Fibroblast of skin of back (primary cell): ENCODE results near the gene RTCA. TPM values are rescaled to one million over a fixed set of nuclear protein-coding genes. Genes with fewer than 3 reads are reported as not detected.
"Not testable (repeated sequence)": the region's sequence is repeated elsewhere in the genome, so short reads cannot be mapped to it uniquely, and the experiment has no call there.

Experiments used
- DNase-seq: peaks from one replicate; pipeline ENCODE4 v3.0.0-alpha.2; 2013
- polyA plus RNA-seq, 2 experiments: library from polyadenylated mRNA; unstranded; fragments of 120-200 nt; gene quantifications; one replicate each; pipeline ENCODE4 v1.2.1, GENCODE V29; 2013; ENCODE audit not compliant: insufficient read length in 2 of 2

The RTCA gene
- polyA plus RNA-seq (2013, experiment 1 of 2; ENCODE audit: insufficient read length): 40.6 TPM
- 42.8 TPM for polyA plus RNA-seq (2013, experiment 2 of 2; ENCODE audit: insufficient read length)

DNA sequence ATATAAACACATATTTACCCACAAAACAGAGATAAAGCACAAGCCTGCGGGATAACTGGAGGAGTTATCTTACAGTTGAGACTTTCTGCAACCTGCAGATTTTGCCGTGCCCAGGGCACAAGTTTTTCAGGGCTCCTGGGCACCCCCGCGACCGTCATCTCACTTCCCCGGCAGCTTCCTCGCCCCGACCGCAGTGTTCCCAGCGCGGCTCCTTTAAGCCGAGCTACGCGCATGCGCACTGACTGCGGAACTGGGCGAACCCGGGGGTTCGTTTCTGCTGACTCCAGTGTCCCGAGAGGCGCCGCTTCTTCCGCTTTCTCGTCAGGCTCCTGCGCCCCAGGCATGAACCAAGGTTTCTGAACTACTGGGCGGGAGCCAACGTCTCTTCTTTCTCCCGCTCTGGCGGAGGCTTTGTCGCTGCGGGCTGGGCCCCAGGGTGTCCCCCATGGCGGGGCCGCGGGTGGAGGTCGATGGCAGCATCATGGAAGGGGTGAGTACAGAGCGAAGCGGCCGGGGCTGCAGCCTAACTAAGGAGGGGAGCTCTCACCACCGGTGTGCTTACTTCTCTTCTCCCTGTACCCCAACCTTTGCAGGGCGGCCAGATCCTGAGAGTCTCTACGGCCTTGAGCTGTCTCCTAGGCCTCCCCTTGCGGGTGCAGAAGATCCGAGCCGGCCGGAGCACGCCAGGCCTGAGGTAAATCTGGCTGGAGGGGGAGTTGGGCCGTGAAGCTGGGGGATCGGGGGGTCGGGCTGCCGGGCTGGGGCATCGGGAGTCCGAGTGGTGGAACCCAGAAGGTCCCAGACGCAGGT lies at the start of gene RTCA:
Gene RTCA, plus strand, starts transcription at position 286 of the 810 bp plus-strand sequence. Its CDS starts 160 bp downstream, at position 446.
- peak; percentile 94 for DNase-seq

DNA sequence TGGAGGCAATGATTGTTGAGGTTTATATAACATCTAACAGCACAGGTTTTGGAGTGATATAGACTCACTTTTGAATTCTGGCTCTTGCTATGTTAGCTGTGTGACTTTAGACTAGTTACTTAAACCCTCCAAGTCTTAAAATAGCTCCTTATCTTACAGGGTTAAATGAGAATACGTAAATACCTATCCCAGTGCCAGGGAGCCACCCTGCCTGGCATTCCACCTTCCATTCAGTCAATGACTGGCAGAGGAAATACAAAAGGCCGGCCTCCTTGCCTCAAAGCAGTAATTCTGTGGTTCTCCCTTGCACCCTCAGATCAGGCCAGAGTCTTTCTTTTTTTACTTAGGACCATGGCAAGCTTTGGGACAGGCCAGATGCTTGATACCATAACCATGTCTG lies 48.2 kb upstream of the RTCA start:
- DNase-seq: no peak

DNA sequence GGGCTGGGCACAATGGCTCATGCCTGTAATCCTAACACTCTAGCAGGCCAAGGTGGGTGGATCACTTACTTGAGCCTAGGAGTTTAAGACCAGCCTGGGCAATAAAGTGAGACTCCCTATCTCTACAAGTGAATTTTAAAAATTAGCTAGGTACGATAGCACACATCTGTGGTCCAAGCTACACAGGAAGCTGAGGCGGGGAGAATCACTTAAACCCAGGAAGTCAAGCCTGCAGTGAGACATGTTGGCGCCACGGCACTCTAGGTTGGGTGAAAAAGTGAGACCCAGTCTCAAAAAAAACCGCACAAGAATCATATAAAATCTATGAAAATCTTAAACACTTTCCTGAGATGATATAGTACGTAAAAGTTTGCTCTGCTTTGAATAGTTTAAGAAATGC lies 46.6 kb upstream of the RTCA start:
- no peak for DNase-seq

DNA sequence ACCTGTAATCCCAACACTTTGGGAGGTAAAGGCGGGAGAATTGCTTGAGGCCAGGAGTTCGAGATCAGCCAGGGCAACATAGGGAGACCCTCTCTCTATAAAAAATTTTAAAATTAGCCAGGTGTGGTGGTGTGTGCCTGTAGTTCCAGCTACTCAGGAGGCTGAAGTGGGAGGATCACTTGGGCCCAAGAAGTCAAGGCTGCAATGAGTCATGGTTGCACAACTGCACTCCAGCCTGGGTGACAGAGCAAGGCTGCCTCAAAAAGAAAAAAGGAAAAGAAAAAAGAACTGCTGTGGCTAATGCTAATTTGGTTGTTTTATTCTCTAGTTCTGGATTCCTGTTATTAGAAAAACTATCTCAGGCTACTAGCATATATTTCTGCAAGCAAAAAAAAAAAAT lies 46.1 kb upstream of the RTCA start:
- peak; percentile 2 for DNase-seq

DNA sequence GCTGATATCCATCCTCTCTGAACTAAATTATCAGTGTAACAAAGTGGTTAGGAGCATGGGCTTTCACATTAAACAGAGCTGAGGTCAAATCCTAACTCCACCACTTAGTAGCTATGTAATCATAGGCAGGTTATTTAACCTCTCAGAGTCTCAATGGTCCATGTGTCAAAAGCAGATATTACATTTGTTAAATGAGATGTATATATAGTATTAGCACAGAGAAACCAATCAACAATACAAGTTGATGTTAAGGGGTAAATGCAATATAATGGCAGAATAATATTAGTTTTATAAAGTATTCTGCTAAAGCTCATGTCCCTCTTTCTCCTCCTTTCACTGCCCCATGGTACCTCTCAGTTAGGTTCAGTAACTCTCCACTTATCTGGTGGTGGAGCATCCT lies 43.6 kb upstream of the RTCA start:
- DNase-seq: no peak

DNA sequence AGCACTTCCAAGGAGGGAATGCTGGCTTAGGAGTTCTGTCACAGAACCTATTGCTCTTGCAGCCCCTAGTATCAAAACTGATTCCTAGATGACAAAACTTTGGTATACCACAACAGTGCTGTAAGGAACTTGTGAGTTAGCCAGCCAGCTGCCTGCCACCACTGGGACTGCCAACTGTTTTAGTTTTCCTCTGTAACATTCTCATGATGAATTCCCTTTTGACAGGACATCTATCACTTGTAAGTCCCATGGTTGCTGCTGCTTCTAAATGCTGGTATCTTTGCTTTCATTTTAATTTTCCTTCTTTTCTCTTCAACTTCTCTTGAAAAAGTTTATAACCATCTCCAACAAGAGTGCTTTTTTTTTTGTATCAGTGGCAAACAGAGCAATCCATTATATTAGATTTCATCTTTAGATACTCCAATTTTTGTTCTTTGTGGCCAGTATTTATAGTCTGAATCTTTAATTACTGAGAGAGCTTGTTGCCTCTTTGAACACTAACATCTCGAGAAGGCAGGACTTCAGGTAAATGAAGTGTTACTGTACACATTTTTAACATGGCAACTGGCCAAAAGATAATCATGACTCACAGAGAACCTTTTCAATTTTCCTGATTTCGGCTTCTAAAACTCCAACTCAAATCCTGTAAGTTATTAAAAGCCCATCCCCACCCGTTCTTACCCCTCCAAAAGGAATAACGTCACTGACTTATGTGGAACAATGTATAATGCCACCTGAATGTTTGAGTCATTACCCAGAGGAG lies 36.2 kb upstream of the RTCA start:
- DNase-seq: no peak

DNA sequence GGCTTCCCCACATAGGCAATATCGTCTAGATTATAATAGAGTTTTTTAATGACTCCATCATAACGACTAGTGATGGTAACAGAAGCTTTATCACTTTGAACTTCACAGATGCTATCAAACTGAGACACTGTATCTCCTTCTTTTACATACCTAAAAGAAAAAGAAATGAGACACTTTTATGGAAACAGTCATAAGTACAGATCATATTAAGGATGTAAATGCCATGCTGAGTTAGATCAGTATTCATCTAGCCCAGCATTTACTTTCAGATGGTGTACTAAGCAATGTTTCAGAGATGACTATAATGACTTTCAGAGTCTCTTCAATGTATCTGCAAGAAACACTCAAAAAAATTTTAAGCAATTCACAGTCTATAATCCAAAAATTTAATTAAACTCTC lies 35.3 kb upstream of the RTCA start:
- DNase-seq: no peak

DNA sequence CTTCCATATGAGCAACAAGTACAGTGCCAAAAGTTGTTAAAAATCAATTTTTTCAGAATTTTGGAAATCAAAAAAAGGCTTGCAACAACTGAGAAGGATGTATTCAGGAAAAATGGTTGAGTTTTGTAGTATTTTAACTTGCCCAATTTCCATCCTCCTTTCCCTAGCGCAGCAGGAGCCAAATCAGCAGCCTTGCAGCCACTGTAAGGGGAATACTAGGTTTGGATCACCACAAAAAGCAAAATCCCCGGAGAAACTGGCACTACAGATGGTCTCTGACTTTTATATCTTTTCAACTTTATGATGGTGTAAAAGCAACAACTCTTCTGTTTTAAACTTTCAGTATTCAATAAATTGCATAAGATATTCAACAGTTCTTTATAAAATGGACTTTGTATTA lies 34.3 kb upstream of the RTCA start:
- no peak for DNase-seq

DNA sequence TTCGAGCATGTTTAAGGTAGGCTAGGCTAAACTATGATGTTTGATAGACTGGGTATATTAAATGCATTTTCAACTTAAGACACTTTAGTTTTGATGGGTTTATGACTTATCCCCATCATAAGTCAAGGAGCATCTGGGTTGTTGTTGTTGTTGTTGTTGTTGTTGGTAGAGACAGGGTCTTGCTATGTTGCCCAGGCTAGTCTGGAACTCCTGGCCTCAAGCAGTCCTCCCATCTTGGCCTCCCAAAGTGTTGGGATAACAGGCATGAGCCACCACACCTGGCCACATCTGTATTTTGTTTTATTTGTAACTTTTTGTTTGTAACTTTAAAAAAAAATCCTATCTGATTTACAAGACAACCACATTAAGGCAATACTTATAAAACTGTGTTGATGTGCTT lies 33.9 kb upstream of the RTCA start:
- no peak for DNase-seq

DNA sequence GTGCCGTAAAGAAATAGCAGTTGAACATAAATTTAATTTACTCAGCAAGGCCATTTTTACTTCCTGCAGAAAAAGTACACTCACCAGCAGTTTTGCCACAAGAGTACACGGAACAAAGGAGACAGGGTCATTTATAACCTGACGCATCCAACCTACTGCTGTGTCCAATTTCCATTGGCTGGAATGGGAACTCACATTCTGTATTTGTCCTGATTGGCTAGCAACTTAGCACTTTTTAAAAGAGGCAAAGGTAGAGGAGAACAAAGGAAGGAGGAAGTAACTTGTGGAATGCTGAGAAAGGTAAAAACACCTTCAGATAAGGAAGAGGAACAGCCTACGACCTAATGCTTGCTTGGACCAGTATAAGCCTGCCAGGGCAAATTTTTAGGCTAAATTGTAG lies 32.5 kb upstream of the RTCA start:
- DNase-seq: not testable (repeated sequence)

DNA sequence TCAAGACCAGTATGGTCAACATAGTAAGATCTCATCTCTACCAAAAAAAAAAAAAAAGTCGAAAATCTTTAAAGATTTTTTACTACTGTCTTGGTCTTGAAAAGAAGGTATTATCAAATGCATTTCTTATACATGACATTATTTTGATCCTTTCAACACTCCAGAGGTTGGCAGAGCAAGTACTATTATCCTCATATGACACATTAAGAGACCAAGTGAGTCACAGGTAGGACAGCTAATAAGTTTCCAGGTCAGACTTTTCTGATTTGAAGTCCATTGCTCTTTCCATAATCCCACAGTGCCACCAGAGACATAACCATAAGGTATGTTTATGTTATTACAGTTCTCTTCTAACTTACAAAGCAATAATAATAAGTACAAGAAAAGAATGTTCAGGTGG lies 31.6 kb upstream of the RTCA start:
- no peak for DNase-seq

DNA sequence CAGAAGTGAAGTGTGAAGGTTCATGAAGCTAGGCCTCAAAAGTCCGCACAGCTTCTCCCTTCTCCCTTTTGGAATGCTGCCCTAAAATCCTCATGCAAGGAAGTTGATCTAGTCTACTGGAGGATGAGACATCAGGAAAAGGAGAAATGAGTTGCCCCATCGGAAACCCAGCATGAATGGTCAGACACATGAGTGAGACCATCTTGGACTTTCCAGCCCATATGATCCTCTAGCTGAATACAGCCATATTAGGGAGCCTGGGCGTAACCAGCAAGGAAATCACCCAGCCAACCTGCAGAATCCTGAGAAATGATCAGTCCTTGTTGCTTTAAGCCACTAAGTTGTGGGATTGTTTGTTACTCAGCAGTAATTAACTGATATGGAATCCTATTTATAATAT lies 28.9 kb upstream of the RTCA start:
- DNase-seq: no peak

DNA sequence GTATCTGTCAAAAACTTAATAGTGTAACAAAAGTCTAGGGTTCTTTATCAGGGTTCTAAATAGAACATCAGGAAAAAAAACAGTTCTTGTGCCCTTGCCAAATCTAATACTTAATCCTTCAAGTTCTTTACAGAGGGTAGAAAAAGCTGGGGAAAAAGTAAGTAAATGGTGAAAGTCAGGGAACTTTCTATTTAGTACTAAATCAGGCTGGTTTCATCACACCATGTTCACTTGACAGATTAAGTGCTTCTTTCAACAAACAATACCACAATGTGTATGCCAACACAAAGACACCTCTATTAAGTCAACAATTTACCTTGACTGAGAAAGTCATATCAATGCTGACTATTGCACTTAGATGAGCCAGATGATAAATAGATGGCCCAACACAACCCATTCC lies 26.1 kb upstream of the RTCA start:
- no peak for DNase-seq

DNA sequence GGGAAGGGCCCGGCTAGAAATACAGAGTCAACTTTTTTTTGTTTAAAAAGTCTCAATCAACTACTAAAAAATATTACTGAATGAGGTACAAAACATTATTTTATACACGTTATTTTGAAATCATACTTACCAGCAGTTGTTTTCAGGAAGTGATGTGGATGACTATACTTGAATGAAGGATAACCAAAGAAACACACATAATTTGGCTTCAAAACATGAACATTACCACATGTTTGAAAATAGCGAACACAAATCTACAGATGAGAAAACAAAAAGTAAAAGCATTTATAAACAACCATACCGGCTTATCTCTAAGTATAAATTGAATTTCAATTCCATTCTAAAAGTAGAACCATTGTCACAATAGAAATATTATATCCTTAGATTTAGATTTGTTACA lies 25.4 kb upstream of the RTCA start:
- no peak for DNase-seq

DNA sequence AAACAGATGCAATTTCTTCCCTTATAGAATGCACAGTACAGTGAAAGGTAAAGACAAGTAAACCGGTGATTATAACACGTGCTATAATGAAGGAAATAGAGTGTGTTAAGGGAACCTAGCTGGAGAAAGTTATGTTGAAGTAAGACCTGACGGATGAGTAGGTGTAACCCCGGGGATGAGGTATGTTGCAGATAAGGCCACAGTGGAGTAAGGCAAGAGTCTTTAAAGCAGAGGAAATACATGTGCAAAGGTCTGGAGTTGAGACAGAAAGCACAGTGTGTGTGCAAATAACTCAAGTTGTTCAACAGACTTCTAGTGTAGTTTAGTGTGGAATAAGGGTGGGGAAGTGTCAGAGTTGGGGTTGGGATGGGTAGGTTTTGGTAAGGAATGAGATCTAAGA lies 19.3 kb upstream of the RTCA start:
- no peak for DNase-seq

DNA sequence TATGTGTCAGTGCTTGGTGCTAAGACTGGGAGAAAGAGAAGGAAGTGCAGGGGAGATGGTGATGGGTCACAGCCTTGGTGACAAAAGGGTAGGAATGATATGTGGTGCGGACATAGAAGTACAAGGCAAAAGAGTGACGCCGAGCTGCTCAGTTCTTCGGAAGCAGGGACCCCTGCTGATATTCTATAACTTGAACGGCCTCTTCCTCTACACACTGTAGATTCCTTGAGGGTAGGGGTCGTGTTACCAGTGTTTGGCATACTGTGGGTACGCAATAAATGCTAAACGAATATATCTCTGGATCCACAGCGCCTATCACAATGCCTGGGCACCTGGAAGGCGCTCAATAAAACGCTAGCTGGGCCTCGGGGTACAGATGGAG lies 16.9 kb upstream of the RTCA start:
- no peak for DNase-seq

DNA sequence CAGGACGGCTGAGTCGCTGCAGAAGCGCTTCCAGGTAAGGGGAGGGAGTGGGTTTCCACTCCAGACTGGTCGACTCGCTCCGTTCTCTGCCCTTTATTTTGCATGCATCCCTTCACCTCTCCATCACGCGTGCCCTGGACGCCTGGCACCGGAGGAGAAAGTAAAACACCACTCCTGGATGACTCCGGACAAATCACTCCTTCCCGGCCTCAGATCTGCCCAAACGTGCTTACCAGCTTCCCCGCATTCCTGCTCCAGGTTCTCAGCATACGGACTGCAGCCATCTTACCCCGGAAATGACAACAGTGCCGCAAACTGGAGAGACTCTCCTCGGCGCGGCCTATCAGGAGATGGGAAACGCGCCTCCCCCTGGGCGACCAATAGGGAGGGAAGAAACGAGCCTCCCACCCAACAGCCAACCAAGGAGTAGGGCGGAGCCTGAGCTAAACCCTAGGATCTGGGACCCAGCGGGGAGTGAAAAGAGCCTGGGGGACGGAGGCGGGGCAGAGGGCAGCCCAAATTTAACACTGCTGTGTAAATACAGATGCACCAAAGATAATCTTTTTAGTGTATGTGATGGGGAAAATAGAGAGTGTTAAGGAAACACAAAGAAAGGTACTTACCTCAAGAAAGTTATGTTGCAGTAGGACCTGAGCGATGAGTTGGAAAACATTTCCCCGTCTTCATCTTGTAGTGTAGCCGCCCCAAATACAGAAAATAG lies 16.3 kb upstream of the RTCA start, which contains the start of gene DBT:
Gene DBT, minus strand, starts transcription at position 298 of the 721 bp plus-strand sequence. Its CDS starts 14 bp downstream, at position 284.
- DNase-seq: peak; percentile 96

DNA sequence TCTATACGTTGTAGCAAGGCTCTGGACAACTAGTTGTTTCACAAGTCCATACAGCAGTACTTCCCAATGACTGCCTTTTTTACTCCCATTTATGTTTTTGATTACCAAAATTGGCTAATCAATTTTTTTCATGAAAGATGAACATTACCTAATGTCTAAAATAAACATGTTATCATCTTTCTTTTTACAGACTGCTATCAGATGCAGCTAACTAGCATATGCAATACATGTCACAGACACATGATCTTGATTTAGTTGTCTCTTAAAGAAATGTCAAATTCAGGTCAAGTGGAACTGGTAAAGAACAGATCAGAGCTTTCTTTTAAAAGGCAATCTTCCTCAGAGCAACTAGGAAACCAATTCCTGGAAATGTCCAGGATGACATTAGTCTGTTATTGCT lies 15.8 kb upstream of the RTCA start:
- DNase-seq: no peak

DNA sequence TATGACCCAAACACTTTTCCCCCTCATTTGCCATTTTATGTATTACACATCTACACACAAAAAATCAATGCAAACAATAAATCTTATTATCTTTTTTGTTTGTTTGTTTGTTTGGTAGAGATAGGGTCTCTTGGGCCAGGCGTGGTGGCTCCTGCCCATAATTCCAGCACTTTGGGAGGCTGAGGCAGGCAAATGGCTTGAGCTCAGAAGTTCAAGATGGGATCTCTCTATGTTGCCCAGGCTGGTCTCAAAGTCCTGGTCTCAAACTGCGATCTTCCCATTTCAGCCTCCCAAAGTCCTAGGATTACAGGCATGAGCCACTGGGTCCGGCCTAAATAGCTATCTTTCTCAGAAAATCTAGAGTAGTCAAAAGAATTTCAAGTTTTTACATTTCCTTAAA lies 15.2 kb upstream of the RTCA start:
- no peak for DNase-seq

DNA sequence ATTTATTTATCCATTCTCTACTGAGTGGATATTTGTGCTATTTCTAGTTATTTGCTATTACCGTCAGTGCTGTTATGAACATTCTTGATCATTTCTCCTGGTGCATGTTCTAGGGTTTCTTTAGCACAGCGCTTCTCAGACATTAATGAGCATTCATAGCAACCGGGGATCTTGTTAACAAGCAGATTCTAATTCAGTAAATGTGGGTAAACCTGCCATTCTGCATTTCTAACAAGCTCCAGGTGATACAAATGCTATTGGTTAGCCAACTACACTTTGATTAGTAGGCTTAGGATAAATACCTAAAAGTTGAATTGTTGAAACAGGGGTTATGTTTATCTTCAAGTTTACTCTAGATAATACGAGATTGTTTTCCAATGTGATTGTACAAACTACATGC lies 13.1 kb upstream of the RTCA start:
- no peak for DNase-seq

DNA sequence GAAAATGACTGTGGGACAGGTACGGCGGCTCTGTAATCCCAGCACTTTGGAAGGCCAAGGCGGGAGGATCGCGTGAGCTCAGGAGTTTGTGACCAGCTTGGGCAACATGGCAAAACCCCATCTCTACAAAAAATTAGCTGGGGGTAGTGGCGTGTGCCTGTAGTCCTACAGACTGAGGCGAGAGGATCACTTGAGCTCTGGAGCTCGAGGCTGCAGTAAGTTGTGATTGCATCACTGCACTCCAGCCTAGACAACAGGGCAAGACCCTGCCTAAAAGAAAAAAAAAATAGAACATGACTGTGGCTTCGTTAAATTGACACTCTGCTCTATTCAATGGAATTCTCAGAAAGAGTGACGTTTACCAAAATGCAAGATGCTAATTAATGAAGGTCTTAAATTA lies 12.5 kb upstream of the RTCA start:
- DNase-seq: no peak

DNA sequence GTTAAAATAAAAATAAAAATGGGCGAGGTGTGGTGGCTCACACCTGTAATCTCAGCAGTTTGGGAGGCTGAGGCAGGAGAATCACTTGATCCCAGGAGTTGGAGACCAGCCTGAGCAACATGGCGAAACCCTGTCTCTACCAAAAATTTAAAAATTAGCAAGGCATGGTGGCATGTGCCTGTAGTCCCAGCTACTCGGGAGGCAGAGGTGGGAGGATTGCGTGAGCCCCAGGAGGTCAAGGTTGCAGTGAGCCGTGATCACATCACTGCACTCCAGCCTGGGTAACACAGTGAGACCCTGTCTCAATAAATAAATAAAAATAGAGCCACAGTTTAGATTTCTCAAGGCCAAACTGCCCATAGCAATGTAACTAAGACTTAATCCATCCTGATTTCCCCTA lies 9.7 kb upstream of the RTCA start:
- DNase-seq: not testable (repeated sequence)

DNA sequence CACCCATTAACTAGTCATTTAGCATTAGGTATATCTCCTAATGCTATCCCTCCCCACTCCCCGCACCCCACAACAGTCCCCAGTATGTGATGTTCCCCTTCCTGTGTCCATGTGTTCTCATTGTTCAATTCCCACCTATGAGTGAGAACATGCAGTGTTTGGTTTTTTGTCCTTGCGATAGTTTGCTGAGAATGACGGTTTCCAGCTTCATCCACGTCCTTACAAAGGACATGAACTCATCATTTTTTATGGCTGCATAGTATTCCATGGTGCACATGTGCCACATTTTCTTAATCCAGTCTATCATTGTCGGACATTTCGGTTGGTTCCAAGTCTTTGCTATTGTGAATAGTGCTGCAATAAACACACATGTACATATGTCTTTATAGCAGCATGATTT lies 7.6 kb upstream of the RTCA start:
- not testable (repeated sequence) for DNase-seq
